HG03108 (cell line): ENCODE results near the gene TBX1.

Source experiments
- ATAC-seq: cut with Tn5 transposase; IDR thresholded peaks from one replicate; pipeline ENCODE4 v1.9.1; 2021; ENCODE audit warnings: moderate library complexity; ENCODE audit not compliant: unreplicated experiment

TBX1 gene

DNA sequence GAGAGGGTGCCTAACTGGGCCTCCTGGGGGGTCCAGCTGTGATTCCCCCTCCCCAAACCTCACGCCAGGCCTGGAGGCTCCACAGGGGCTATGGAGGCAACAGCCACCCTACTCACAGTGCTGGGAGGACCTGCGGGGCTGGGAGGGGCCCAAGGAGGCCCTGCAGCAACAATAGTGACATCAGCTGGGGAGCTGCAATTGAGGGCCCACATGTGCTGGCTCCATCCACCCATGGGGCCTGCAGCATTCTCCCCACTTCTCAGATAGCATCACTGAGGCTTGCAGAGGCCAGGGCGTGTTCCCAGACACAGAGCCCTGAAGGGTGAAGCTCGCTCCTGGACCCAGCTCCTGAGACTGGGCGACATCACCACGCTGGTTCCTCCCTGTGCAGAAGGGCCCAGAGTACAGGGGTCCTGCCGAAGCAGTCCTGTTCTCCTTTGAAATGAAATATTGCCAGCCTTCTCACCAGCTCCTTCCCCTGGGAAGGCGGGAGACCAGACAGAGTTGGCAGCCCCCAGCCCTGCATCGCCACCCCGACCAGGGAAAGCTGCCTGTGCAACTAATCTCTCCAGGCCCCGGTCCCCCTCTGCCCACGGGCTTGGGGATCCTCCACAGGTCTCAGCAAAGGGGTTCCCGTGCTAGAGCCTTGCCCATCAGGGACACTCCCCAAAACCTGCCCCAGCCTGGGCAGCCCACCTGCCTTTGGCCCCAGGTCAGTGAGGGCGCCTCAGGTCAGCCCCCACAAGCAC lies 8.9 kb upstream of the TBX1 start:
- ATAC-seq, result no peak

DNA sequence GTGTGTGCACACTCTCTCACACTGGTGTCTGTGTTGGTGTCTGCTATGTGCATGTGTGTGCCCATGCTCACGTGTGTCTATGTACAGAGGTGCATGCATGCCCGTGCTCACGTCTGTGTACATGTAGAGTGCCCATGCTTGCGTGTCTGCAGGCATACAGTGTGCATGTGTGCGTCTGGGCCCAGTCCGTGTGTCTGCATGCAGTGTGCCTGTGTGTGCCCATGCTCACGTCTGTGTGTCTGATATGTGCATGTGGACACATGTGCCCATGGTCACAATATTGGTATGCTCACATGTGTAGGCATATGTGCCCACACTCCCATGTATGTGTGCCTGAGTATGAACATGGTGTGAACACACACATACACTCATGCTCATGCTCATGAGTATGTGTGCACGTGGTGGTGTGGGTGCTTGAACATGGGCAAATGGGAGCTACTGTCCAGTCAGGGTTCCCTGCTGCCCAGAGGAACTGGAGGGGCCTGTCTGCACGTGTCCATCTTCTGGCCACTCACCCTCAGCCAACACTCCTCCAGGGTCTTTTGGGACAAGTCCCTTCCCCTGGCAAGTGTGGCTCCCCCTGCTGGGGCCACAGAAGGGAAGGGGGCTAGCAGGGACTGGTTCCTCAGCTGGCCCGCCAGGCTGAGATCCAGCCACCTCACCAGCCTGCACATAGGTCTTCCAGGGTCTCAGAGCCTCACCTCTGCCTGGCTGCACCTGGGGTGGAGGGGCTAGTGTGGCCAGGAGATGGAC lies 7.3 kb upstream of the TBX1 start:
- ATAC-seq, result no peak

DNA sequence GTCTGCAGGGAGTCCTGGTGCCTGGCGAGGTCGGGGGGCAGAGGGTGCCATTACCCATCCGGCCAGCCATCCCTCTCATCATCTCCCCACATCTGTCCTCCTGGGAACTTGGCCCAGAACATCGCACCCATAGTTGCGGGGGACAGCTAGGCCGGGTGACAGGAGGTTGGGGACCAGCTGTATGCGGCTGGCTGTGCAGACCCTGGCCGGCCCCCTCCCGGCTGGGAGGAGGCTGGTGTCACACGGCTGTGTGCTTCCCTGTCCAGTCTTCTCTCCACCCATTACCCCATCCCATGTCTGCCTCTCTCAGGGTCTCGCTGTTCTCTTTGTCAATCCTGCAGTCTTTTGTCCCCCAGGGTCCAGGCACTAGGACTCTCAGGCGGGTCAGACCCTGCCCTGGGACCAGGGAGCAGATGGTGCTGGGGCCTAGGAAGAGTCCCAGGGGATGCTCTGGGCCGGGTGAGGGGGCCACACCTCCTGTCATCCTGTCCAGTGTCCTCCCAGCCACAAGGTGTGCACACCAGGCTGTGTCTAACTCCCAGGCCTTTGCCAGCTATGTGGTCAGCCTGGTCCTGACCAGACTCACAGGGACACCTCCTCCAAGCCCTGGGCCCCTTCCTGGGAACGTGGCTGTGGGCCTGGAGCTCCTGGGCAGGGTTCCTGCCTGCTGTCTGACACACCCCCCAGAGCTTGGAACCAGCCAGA lies 6.4 kb upstream of the TBX1 start:
- no peak for ATAC-seq

DNA sequence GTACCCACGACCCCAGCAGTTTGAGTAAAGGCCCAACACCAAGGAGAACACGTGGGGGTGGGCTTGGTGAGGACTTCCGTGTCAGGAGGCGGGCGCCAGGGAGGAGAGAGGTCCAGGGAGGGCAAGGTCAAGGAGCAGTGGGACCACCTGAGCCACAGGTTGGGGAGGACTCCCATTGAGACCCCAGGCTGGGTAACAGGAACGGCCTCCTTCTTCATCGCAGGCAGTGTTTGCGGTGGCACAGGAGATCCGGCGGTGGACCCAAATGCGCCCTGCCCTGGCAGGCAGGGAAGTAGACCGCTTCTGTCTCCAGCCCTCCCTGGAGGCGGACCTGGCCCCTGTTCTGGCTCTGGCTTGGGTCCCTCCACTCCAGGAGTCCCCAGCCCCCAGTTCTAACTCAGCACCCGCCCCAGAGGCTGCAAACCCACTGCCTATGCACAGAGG lies 5.9 kb upstream of the TBX1 start:
- no peak for ATAC-seq

DNA sequence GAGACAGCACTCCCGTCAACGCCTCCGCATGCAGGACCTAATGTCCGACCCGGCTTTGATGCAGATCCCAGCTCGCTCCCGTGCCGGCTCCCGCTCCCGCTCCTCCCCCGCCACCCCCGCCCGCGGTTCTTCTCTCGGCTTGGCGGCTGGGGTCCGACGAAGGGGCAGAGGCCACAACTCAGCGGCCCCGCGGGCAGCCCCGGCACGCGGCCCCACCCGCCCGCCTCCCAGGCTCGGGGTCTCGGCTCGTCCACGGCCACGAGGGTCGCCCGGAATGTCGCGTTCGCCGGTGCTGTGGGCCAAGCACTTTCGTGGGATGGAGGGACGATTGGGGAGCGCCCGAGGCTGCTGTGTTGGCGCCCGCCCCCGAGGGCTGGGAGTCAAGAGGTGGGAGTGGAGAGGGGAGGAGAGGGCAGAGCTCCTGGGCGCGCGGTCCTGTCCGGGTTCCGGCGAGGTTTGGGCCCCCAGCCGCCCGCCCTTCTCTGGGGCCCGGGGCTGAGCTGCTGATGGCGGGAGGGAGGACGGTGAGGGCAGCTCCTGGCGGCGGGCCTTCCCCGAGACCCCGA lies 5.3 kb upstream of the TBX1 start:
- no peak for ATAC-seq

DNA sequence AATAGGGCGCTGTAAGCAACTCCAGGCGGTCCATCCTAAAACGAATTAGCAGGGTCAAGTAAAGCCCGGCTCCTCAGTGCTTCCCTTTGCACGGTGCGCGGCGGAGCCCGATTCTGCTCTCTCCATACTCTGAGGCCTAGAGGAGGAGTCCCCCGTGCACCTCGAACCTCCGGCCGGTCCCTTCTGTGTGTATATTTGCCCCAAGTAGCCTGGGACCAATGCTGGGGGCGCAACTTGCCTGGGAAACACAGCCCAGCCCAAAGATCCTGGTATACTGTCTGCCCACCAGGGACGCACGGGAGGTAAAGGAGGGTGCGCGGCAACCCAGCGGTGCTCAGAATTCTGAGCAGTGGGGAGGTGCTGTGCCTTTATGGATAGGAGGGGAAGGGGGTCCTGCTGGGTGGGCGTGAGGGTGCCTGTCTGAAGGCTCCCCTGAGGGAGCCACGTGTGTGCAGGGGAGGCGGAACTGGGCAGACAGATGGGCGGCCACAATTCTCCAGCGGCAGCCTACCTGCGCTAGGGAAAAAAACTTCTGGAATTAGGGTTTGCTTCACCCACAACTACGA lies 4.8 kb upstream of the TBX1 start:
- ATAC-seq, result no peak

DNA sequence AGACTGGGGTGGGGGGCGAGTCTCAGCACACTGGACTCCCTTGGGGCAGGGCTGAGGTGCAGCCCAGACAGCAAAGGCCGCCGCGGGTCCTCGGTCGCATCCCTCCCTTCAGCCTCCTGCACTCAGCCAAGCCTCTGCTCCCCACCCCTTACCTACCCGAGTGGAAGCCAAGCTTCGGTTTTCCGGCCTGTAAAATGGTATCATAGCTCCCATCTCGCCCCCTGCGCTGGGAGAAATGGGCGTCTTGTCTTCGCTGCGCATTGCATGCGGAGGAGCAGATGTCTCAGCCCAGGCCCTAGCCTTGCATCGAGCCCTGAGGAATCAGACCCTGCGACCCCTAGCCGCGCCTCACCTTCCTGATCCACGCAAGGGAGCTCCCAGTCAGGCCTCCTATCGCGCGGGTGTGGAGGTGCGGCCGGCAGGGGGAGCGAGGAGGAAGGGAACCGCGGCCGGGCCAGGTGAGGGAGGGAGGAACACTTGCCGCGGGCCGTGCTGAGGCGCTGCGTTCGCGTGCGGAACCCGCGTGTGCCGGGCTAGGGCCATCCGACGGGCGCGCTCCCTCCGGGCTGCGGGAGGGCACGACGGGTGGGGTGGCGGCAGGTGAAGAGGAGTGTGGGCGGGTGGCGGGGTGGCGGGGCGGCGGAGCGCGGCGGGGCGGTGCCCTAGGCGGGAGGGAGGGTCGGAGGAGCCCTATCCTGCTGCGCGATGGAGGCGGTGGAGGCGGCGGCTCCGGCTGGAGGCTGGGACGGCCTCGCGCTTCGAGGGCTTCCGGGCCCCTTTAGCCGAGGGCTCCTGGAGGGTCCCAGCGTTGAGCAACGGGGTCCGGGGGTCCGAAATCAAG lies 4.1 kb upstream of the TBX1 start:
- ATAC-seq, result no peak

DNA sequence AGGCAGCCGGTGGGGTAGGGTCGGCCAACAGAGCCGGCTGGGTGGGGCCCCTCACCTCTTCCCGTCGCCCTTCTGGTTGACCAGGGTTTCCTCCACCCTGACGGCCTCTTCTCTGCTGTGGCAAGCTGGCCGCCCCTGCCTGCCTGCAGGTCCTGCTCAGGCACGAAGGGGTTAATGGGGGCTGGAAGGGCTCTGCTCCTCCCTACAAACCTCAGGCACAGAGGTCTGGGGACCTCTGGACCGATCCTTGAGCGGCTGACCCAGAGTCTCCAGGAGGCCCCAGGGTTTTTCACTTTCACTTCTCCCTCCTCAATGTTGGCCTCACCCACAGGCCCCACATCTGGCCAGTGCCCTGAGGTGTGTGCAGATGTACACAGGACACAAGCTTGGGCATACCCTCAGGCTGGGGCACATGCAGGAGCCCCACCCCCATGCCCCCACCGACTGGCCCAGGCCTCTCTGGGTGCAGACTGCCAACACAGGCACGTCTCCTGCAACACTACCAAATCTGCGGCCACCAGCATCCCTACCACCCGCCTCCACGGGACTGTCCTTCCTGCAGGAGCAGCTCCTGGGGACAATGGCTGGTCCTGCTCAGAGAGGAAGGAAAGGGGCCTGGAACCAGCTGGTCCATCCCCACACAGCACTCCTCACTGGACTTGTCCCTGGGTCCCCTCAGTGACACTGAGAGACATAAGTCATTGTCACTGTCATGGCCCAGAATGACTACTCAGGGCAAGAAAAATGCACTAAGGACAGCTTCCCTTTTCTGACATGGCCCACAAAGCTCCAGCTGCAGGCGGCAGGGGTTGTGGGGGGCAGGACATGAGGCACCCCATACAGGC lies 3.2 kb upstream of the TBX1 start:
- no peak for ATAC-seq

DNA sequence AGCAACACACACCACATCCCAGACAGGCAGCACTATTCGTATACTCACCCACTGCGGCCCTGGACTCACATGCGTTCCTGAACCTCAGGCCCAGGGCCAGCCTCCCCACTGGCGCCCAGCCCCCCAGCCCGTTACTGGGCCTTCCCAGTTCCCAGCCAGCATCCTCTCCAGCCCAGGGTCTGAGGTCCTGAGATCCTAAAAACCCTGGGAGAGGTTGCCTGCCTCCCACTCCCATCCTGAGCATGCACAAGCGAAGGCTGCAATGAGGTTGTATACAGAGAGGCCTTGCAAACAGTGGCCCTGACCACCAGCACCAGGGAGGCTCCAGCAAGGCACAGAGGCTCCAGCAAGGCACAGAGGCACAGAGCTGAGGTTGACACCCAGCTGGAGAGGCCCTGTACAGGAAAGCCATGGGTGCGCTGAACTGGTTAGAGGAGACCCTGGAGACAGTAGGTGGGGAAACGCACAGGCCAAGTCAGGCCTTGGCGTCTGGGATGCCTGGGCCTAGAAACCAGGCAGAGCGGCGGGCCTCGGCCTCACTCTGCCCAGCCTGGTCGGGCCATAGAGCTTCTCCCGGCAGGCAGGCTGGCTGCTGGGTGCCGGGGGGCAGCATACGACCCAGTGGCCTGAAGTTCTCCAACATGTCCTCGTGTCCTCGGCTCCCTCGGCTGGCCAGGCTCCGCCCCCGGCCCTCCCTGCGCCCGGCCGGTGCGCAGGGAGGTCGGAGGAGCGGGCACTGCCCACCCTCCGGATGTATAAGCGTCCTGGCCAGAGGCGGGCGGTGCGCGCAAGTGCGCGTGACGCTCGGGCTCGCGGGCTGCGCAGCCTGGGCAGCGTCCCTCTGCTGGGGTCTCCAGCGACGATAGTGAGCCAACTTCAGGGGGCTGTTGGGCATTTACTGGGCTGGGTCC lies 2.3 kb upstream of the TBX1 start:
- no peak for ATAC-seq

DNA sequence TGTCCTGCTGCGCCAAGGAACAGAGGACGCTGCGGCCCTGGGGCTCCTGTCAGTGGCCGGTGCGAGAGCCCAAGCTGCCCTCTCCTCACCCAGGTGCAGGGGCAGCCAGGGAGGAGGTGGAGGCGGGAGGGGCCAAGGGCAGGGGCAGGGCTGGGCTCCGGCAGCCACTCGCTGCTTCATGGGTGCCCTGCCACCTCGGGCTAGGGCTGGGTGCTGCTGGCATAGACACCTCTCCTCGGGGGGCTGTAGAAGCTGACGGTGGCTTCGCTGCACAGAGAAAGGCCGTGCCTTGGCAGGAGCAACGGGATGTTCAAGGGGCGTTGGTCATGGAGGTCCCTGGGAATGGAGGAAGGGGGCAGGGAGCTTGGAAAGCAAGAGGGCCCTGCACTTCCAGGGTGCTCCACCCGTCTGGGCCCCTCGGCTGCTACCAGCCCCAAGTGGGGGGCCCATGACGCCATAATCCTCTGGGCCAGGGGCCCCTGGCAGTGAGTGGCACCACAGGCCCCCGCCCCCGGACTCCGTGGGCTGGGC lies 1.6 kb upstream of the TBX1 start:
- no peak for ATAC-seq

DNA sequence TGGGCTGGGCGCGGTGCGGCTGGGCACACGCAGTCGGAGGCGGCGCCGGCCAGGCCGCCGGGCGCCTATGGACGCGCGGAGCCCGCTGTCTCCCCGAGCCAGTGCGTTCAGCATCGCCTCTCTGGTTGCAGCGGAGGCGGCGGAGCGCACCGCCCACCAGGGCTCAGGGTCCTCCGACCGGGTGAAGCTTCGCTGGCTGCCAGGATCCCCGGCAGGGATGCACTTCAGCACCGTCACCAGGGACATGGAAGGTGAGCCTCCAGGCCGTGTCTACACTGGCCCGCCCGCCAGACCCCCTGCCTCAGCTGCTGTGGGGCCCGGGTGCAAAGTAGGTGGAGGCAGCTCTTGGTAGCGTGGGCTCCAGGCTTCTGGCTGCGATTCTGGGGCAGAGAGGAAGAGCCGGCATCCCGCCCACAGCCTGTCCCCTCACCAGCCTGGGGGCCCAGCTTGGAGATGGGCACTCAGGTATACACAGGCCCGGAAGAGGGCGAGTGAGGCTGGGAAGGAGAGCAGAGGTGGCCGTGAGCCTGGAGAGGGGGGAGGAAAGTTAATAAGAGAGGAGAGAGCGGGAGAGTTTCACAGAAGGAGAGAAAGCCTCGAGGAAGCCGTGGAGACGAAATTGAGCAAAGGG lies 1.0 kb upstream of the TBX1 start:
- ATAC-seq, result no peak

DNA sequence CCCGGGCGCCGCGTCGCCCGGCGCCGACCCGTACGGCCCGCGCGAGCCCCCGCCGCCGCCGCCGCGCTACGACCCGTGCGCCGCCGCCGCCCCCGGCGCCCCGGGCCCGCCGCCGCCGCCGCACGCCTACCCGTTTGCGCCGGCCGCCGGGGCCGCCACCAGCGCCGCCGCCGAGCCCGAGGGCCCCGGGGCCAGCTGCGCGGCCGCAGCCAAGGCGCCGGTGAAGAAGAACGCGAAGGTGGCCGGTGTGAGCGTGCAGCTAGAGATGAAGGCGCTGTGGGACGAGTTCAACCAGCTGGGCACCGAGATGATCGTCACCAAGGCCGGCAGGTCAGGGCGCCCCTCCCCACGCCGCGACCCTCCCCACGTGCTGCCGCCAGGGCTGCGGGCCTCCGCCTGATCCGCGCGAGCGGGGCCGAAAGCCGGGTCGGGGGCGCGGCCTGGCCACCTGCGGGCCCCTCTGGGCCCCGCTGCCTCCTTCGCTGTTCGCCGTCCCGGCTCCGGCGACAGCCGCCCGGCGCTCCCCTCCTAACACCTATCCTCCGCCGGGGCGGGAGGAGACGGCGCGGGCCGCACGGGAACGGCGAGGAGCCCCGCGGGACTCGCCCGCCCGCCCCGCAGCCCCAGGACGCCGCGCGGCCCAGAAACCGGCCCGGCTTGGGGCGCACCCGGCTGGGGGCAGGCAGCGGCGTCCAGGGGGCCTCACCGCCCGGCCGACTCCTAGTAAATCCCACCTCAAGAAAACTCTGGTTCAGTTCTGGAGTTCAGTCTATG lies 560 bp downstream of the TBX1 start:
- ATAC-seq, result no peak

DNA sequence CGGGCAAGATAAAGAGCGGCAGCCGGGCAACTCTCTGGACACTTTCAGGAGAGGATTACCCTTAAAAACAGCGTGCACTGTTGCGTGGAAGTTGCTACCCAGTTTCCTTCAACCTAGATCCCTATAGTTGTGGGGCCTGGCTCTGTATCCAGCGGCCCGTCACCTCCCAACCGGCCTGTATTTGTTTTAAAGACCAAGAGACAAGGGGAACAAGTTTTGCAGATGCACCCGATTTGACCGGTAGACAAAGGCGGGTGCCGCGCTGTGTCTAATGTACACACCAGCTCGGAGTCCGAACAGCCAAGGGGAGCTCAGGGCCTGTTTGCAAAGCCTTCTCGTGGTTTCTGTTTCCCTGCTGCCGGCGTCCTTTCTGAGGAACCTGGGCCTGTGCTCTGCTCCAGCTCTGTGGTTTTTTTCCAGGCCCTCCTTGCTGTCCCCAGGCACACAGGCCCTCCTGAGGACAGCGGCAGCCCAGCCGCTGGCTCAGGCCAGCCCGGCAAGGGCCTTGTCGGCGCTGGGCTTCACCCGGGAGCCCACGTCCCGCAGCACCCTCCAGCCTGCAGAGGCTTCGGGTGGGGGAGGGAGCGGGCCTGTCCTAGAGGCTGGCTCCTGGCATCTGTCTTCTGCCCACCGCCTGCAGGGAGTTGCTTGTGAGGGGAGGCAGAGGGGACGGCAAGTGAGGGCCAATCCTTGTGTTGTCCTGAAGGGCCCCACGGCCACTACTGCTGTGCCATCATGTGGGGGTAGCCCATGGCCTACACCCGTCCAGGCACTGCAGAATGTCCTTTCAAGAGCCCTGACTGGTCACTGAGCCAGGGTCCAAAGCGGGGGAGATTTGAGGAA lies 1.4 kb downstream of the TBX1 start:
- no peak for ATAC-seq

DNA sequence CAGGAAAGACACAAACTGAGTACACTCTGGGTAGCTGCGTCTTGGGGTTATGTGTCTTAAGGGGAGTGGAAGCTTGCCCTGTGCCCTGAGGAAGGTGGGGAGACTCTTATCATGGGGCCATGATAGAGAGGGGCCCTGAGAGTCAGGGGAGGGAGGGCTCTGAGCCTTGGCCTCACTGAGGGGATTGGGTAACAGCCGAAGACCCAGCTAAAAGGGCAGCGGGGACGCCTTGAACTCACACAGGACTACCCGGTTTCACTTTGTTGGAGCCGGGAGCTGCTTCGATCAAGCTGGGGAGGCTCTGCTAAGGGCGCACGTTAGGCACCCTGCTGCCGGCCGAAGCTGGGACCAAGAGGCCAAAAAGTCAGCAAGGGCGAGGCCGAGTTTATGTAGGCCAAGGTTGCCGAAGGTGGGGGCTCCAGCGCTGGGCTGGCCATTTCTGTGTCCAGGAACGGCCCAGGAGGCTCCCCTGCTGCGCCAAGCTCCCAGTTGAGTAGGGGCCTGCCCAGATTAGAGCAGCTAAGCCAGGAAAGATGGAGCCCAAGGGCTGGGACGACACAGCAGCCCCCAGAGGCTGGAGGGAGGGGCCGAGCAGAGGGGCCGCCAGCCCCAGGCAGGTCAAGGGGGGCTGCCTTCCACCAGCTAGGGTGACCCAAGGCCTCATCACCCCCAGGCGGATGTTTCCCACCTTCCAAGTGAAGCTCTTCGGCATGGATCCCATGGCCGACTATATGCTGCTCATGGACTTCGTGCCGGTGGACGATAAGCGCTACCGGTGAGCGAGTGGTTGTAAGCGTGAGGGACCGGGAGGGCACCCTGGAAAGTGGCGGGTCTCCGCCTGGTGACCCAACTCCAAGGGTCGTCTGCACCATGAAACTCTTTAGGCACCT lies 2.2 kb downstream of the TBX1 start:
- no peak for ATAC-seq
